Retina (tissue), 1 donor: Measurements from ENCODE around the gene IPO7.
"Not testable (repeated sequence)": the region's sequence is repeated elsewhere in the genome, so short reads cannot be mapped to it uniquely, and the experiment has no call there.

Source experiments
- DNase-seq: peaks from one replicate; pipeline ENCODE4 v3.0.0-alpha.2; 2016

IPO7 gene

DNA sequence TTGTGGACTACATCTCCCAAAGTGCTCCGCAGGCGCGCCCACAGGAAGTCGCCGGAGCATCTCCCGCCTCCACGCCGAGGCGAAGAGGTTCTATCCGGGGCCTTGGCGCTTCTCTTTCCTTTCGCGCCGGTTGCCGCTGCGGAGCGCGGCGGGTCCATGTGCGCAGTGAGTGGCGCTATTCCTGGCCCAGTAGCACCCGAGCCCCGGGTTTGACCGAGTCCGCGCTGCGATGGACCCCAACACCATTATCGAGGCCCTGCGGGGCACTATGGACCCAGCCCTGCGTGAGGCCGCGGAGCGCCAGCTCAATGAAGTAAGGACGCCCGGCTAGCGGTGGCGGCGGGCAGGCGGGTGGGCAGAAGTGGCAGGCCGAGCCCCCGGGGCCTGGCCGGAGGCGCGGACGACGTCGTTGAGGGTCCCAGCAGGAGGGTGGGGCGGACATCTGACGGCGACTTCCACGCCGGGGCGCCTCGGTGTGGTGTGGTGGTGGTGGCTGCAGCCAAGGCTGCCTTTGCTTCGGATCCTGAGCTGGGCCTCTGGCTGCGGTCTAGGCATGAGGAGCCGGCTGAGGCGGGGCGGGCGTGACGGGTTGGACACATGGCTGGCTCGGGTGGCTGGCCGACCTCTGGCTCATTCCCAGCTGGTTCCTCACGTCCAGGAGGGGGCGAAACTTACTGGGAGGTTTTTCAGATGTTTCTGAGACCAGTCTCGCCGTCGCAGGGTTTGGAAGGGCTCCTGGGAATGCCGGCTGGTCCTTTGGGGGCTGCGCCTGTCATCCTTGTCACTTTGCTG, at the start of gene IPO7:
Gene IPO7 (plus strand): TSS at position 118 of the 792 bp plus-strand sequence. CDS start 112 bp downstream, at position 230.
- peak; percentile 94 for DNase-seq

DNA sequence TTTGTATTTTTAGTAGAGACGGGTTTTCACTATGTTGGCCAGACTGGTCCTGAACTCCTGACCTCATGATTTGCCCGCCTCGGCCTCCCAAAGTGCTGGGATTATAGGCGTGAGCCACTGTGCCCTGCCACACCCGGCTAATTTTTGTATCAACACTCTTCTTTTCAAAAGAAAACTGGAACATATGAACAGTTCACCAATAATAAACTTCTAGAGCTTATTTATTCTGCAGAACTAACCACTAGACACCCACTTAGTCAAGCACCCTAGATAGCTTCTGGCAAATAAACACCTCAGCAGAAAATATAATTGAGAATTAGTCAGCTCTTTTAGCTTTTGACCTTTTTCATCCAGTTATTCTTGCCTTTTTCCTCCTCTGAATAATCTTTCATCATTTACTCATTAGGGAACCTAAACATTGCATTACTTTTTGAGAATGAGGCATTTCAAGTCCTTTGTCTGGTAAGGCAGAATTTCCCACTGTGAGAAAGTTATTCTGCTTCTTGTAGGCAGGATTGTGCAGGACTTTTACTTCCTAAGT, 42.7 kb upstream of the IPO7 start:
- no peak for DNase-seq

- DNase-seq: peak; percentile 9
Observed at GRCh38 chr11:9344061-9344680, 40.3 kb upstream of the IPO7 start.

GRCh38 chr11:9347100-9347499, 37.4 kb upstream of the IPO7 start:
- no peak for DNase-seq

GRCh38 chr11:9347779-9348178, 36.7 kb upstream of the IPO7 start:
- not testable (repeated sequence) for DNase-seq

DNA sequence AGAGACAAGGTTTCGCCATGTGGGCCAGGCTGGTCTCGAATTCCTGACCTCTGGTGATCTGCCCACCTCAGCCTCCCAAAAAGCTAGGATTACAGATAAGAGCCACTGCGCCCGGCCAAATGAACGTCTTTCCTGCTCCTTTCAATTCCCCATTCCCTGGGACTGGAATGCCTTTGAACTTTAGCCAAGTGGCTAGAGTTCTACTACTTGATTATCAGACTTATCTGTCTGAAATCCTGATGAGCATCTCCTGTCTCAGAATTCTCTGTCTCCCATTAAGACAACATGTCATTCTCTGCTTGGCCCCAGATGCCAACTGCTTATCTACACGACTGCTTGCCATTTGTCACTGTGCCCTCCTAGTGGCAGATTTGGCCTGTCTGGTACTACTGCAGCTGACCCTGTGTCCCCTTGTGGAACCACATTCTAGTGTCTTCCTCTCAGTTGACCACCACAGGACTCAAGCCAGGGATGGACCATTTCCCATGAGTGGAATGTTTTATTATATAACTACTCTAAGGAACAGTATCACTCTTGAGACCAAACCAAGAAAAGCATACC, 33.1 kb upstream of the IPO7 start:
- DNase-seq: no peak

DNA sequence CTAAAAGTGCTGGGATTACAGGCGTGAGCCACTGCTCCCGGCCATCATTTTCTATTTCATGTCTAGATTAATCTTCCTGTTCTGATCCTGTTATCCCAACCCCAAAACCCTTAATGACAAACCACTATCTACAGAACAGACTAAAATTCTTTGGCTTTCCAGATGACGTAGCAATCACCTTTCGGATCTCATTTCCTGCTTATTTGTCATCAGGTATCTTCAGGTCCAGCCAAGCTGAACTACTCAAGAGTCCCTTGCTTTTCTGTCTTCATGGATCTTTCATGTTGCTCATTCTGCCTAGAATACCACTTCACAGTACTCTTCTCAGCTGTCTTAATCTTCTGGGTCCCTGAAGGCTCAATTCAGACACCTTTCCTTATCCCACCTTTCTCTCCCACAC, 27.4 kb upstream of the IPO7 start:
- no peak for DNase-seq

GRCh38 chr11:9360862-9361622, 23.4 kb upstream of the IPO7 start:
- DNase-seq: not testable (repeated sequence)

DNA sequence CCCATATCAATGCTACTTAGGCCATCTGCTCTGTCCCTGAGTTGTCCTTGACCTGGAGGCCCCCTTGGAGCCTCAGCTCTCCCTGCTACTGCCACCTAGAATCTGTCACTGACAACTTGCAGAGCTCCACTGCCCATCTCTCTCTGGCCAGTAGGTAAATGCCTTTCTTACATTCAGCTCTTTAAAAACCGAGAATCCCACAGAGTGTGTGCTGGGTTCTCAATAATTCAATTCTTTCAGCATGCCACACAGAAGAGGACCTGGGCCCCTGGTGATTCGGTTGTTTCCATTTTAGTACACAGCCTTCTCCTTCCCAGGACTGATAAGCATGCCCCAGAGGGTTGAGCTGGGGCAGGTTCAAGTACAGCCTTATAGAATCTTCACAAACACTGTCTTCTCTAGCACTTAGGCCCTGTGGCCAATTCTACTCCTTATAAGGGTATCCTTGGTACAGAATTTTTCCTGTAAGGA, 22.0 kb upstream of the IPO7 start:
- peak; percentile 20 for DNase-seq

DNA sequence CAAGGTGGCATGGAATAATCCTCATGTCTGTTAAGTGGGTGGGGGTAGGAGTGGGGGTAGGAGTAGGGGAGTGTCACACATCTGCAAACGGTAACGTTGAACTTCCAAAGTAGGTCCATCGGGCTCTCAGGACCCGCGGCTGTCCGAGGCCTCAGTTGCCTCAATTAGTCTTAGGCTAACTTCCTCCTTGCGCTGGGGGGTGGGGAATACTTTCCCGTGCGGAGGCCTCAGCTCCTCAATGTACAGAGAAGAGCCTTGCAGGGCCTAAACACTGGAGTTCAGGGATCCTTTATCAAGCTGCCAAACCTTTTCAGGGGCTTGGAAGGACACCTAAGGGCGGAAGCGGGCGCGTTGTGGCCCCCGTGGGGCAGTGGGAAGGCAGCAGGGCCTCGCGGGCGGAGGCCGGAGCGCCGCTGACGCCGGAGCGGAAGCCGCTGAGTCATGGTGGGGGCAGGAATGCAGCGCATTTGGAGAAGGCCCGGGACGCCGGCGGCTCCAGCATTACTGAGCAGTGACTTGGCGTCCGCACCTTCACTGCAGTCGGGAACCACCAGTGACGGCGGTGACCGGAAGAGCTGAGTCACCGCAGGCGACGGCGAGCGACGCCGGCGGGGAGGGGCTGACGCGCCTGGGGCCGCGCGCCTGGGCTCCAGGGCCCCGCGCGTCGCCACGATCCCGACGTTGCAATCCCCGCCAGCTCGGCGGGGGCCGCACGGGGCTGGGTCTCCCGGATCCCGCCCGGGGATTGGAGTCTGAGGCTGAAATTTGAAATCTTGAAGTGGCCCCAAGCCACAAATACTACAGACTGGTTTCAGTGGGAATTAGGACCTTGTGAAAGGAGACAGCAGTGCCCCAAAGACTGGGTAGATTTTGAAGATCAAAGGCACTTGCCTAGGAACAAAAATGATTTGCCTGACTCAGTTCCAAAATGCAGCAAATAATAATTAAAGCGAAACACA, 20.2 kb upstream of the IPO7 start:
- DNase-seq: peak; percentile 93

DNA sequence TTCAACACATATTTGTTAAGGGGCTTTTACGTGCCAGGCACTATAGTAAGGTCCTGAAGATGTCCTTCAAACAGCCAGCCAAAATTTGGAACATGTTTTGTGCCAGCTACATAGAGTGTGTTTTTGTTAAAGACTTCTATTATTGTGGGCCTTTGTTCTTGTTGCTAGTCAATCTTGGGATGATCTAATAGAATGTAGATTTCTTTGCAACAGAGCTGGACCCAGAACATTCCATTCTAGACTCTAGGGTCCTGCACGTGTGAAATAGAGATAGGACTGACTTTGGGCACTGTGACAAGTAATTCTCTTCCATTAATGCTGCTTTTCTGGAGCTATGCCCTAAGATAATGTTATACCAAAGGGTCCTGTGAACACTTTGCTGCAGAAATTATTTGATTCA, 16.9 kb upstream of the IPO7 start:
- DNase-seq: no peak

DNA sequence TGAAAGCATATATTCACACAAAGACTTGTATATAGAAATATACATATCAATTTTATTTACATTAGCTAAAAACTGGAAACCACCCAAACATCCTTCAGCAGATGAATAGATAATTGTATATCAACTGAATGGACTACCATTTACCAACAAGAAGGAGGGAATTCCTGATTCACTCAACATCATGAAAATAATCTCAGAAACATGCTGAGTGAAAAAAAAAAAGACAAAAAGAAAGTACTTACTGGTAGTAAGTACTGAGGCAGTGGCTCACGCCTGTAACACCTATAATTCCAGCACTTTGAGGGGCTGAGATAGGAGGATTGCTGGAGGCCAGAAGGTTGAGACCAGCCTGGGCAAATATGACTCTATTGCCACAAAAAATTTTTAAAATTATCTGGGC, 7.4 kb upstream of the IPO7 start:
- no peak for DNase-seq

- no peak for DNase-seq
Observed at GRCh38 chr11:9379041-9379440, 5.4 kb upstream of the IPO7 start.

GRCh38 chr11:9380773-9381172, 3.7 kb upstream of the IPO7 start:
- DNase-seq: no peak

DNA sequence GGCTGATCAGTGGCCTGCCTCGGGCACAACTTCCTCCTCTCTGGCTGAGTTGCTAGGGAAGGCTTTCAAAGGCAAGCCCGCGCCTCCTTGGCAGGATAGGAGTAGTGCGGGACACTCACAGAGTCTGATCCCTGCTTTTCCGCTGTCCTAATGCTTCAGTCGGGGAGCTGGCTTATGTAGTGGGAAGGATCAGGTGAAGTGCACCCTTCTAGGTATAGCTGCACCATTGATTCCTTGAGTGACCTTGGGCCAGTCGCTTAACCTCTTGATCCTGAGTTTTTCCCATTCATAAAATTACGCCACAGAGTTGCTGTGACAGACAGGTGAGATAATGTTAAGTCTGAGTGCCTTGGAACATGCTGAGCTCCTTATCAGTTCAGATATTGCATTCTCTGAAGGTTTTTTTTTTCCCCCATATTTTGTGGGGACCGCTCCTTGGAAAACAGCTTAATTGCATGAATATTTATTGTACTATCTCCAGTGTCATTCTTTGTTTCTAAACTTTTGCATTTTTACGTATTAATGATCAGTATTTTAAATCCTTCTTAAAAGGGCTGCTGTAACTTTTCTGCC, 961 bp downstream of the IPO7 start:
- no peak for DNase-seq

GRCh38 chr11:9386086-9386485, 1.6 kb downstream of the IPO7 start:
- DNase-seq: no peak

GRCh38 chr11:9386901-9387300, 2.4 kb downstream of the IPO7 start:
- DNase-seq: no peak

DNA sequence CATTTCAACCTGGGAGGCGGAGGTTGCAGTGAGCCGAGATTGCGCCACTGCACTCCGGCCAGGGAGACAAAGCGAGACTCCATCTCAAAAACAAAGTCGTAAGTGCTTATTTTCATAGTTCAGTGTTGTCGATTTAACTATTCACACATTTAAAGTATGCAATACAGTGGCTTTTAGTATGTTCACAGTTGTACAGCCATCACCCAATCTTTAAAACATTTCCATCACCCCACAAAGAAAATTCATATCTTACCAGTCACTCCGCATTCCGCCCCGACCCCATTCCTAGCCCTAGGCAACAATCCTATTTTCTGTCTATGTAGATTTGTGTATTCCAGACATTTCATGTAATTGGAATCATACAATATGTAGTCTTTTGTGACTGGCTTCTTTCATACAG, 11.9 kb downstream of the IPO7 start:
- no peak for DNase-seq

DNA sequence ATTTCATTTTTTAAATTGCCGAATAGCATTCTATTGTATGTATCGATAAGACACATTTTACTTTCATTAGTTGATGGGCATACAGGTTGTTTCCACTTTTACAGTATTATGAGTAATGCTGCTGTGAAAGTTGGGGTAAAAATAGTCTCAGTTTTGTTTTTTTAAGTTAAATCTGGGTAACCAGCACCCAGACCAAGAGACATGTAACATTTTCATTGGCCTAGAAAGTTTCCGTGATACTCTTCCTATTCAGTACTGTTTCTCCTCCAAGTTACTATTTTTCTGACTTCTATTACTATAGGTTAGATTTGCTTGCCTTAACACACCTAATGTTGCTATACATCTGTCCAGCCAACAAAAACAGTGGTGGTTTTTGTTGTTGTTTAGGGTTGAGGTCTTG, 12.3 kb downstream of the IPO7 start:
- DNase-seq: no peak

DNA sequence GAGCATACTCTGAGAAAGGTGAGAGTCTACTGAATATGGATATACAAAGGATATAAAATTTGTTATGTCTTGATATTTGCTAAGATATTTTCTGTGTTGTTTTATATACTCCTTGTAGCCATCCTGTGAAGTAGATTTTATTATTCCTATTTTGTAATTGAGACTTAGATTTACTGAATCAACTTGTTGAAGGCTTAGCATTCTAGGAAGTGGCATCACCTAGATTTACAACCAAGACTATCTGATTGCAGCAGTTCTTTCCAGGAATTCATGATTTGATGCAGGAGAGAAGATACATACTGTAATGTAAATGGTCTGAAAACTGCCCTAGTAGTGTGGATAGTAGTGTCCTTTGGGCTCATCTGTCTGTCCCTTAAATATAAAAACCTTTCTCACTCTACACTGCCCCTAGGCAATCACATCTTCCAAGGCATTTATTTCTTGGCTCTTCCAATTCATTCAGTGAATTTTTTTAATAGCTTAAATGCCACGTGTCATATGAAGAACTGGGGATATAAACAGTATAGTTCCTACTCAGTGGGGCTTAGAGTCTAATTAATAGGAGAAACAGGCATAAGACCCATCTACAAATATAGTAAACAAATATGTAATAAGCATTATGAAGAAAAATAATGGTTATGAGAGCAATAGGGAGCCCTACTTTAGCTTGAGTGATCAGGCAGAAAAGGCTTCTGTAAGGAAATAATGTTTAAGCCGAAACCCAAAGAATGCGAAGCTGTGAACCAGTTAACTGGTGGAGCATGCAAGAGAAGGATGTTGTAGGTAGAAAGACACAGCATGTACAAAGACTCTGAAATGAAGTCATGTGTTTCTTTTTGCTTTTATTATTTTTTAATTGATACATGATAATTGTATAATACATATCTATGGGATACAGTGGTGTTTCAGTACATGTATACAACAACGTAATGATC, 13.6 kb downstream of the IPO7 start:
- DNase-seq: no peak
